Heart left ventricle (tissue), 13 donors: ENCODE data around the gene CARTPT.

ENCODE experiments used
- POLR2A ChIP-seq, 2 donors: fragments of 450-650 bp; IDR thresholded peaks; one replicate each; pipeline ENCODE4 v1.6.1; 2017; ENCODE audit warnings: antibody characterized with exemption in 2 of 2, mild to moderate bottlenecking in 2 of 2, moderate library complexity in 2 of 2
- TF ChIP-seq, protein P1 (sequence below), 12 donors: fragments of 200-600 bp; sonication (generic) in 4 of 12; IDR thresholded peaks; one replicate each; pipeline versions ENCODE4 v1.5.0 to v1.8.0; 2018 to 2022; ENCODE audit warnings: antibody characterized with exemption in 12 of 12, mild to moderate bottlenecking in 5 of 12
- donor health status: ischemic (EF 13 %, LVEDD 7.1; RV severe dilation, severe dysfunction).
- donor health status: DM: no; HTN: yes; CAD: no.
- donor health status: DM: no; HTN: no; CAD: no.
- donor health status: ischemic (EF 25% LVEDD 6.9; RV normal size, moderate dysfunction).
- donor health status: ischemic (EF 25% LVEDD 5.7; RV mildly dilated, moderate dysfunction).
- donor health status: ischemic (EF 35%, LVEDD 5.7; RV mildly dilated, moderate dysfunction).
- donor health status: nonischemic (EF 11% LVEDD 7.7; RV severe dilation, severe dysfunction).
- donor health status: DM: yes; HTN: yes; CAD: no.
- donor health status: PGD.
- donor health status: ischemic (EF 29% LVEDD 5.4; RV normal size, mild dysfunction).
- donor health status: nonischemic (EF 23%, LVEDD 6.1; RV moderate dilation, normal function).

DNA sequence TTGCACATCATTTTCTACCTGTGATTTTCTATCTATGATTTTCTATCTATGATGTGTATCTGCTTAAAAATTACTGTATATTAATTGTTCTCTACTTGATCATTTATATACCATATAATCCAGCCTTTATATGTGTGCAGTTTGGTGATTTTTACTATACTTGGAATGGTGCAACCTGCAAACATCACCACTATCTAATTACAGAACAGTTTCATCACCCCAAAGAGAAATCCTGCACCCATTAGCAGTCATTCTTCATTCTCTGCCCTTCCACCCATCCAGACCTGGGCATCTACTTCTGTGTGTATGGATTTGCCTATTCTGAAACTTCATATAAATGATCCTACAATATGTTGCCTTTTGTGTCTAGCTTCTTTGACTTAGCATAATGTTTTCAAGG, 51.3 kb downstream of the CARTPT start:
- TF ChIP-seq, protein P1, sequence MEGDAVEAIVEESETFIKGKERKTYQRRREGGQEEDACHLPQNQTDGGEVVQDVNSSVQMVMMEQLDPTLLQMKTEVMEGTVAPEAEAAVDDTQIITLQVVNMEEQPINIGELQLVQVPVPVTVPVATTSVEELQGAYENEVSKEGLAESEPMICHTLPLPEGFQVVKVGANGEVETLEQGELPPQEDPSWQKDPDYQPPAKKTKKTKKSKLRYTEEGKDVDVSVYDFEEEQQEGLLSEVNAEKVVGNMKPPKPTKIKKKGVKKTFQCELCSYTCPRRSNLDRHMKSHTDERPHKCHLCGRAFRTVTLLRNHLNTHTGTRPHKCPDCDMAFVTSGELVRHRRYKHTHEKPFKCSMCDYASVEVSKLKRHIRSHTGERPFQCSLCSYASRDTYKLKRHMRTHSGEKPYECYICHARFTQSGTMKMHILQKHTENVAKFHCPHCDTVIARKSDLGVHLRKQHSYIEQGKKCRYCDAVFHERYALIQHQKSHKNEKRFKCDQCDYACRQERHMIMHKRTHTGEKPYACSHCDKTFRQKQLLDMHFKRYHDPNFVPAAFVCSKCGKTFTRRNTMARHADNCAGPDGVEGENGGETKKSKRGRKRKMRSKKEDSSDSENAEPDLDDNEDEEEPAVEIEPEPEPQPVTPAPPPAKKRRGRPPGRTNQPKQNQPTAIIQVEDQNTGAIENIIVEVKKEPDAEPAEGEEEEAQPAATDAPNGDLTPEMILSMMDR (IDR thresholded peaks at IDR 0.05), result no peak
- no peak for TF ChIP-seq POLR2A (IDR thresholded peaks at IDR 0.05)
